K562 (cell line): ENCODE results near the gene WIPF3. TPM values are rescaled to one million over a fixed set of nuclear protein-coding genes. Genes with fewer than 3 reads are reported as not detected.

Source experiments
- CHD2 ChIP-seq: IDR thresholded peaks from 2 replicates; pipeline ENCODE4 v1.6.1; 2011; ENCODE audit warnings: low read depth, low read length
- ZNF23 ChIP-seq: fragments of 250-450 bp; sonication (Bioruptor Pico); IDR thresholded peaks from 2 replicates; pipeline ENCODE4 v1.4.0; 2020; ENCODE audit warnings: mild to moderate bottlenecking
- polyA plus RNA-seq, 8 experiments: library from polyadenylated mRNA; depleted of rRNA in 4 of 8; stranded (reverse) in 5 of 8; unstranded in 3 of 8; fragments of >200 nt; fragmentation: Nextera tagmentation in 2 of 8; fragmentation: Illumina TruSeq in 1 of 8; extraction: Ambion mirVana in 2 of 8; extraction: Trizol in 1 of 8; gene quantifications; 2 replicates each; pipeline versions ENCODE4 v1.2.1 to v1.2.3, GENCODE V29; 2011 to 2014; ENCODE audit warnings: inconsistent platforms in 1 of 8, missing spikeins in 1 of 8
- total RNA-seq, 7 experiments: library from RNA; depleted of rRNA in 6 of 7; stranded (reverse); fragments of >200 nt in 6 of 7; fragmentation: Illumina TruSeq in 2 of 7; extraction: Trizol in 2 of 7; gene quantifications; 2 replicates each; pipeline versions ENCODE4 v1.2.1 to v1.2.3, GENCODE V29; 2011 to 2021; ENCODE audit warnings: low replicate concordance in 1 of 7
- TF ChIP-seq, protein P1 (sequence below): sonication (generic); formaldehyde crosslinking; IDR thresholded peaks from 2 replicates; pipeline ENCODE4 v1.8.0; 2022; ENCODE audit warnings: missing genetic modification reagents, mild to moderate bottlenecking, borderline replicate concordance
- TF ChIP-seq, protein P2 (sequence below), 2 experiments: IDR thresholded peaks; 2 replicates each; pipeline ENCODE4 v1.6.1; 2012; ENCODE audit warnings: improper control_type of control experiment in 2 of 2, low read depth in 2 of 2, low read length in 2 of 2, borderline replicate concordance in 1 of 2

Gene WIPF3
- total and polyA plus RNA-seq, 9 of the 15 experiments (the other 6 are each of a cell fraction or from before 2014, with no cell fraction given) = 0.18 to 3.2 (median 1.7) TPM

DNA sequence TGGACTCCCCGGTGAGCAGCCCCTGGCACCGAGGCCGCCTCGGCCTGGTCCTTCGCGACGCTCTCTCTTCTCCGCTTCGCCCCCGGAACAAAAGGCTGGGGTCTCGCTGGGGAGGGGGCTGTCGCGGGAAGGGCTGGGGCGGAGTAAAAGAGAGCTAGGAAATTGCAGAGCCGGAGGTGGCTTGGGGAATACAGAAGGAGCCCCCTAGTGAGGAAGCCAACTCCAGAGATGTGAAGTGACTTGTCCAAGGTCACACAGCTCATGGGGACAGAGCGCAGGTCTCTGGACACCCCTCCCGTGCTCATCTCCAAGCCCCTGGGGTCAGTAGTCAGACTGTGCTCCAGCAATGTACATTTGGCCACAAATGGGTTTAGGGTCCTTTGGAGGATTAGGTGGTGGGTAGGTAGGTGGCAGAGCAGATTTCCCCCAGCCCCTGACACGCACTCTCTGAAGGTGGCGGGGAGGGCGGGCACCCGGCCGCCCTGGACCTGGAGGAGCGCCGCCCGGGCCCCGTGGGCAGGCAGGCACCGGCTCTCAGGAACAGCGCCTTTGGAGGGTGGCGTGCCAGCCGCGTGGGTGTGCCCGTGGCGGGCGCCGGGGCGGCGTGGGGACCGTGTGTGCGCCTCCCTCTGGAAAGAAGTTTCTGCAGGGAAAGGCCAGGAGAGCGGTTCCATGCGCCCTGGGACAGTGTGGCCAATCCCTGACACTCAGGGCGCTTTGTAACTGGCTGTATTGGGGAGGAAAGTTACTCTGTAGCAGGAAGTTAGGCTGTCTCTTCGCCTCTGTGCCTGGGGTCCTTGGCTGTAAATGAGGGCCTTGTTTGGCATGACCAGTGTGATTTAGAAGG lies 910 bp downstream of the WIPF3 start (continued):
- TF ChIP-seq, protein P1, sequence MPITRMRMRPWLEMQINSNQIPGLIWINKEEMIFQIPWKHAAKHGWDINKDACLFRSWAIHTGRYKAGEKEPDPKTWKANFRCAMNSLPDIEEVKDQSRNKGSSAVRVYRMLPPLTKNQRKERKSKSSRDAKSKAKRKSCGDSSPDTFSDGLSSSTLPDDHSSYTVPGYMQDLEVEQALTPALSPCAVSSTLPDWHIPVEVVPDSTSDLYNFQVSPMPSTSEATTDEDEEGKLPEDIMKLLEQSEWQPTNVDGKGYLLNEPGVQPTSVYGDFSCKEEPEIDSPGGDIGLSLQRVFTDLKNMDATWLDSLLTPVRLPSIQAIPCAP = no peak
- TF ChIP-seq ZNF23 (CRISPR knock-in tag) (no peak), CHD2 (no peak)
- TF ChIP-seq, protein P2, sequence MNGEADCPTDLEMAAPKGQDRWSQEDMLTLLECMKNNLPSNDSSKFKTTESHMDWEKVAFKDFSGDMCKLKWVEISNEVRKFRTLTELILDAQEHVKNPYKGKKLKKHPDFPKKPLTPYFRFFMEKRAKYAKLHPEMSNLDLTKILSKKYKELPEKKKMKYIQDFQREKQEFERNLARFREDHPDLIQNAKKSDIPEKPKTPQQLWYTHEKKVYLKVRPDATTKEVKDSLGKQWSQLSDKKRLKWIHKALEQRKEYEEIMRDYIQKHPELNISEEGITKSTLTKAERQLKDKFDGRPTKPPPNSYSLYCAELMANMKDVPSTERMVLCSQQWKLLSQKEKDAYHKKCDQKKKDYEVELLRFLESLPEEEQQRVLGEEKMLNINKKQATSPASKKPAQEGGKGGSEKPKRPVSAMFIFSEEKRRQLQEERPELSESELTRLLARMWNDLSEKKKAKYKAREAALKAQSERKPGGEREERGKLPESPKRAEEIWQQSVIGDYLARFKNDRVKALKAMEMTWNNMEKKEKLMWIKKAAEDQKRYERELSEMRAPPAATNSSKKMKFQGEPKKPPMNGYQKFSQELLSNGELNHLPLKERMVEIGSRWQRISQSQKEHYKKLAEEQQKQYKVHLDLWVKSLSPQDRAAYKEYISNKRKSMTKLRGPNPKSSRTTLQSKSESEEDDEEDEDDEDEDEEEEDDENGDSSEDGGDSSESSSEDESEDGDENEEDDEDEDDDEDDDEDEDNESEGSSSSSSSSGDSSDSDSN (IDR thresholded peaks at IDR 0.05; ENCODE audit: borderline replicate concordance in 1 of 2, low read depth in 2 of 2, low read length in 2 of 2) = no peak
